Subcutaneous preadipocyte (primary cell): ENCODE data around the gene NAGS. TPM values are rescaled to one million over a fixed set of nuclear protein-coding genes. Genes with fewer than 3 reads are reported as not detected.

Source experiments
- small RNA-seq: library from RNA; depleted of rRNA; stranded (forward); fragments of <200 nt; gene quantifications from one replicate; pipeline ENCODE3, GENCODE V24; 2012
- total RNA-seq: library from RNA; depleted of rRNA; stranded (reverse); fragments of >200 nt; gene quantifications from 2 replicates; pipeline ENCODE4 v1.2.3, GENCODE V29; 2012

NAGS gene, protein sequence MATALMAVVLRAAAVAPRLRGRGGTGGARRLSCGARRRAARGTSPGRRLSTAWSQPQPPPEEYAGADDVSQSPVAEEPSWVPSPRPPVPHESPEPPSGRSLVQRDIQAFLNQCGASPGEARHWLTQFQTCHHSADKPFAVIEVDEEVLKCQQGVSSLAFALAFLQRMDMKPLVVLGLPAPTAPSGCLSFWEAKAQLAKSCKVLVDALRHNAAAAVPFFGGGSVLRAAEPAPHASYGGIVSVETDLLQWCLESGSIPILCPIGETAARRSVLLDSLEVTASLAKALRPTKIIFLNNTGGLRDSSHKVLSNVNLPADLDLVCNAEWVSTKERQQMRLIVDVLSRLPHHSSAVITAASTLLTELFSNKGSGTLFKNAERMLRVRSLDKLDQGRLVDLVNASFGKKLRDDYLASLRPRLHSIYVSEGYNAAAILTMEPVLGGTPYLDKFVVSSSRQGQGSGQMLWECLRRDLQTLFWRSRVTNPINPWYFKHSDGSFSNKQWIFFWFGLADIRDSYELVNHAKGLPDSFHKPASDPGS
- total RNA-seq, result 20.2 and 41.4 TPM in 2 replicates

DNA sequence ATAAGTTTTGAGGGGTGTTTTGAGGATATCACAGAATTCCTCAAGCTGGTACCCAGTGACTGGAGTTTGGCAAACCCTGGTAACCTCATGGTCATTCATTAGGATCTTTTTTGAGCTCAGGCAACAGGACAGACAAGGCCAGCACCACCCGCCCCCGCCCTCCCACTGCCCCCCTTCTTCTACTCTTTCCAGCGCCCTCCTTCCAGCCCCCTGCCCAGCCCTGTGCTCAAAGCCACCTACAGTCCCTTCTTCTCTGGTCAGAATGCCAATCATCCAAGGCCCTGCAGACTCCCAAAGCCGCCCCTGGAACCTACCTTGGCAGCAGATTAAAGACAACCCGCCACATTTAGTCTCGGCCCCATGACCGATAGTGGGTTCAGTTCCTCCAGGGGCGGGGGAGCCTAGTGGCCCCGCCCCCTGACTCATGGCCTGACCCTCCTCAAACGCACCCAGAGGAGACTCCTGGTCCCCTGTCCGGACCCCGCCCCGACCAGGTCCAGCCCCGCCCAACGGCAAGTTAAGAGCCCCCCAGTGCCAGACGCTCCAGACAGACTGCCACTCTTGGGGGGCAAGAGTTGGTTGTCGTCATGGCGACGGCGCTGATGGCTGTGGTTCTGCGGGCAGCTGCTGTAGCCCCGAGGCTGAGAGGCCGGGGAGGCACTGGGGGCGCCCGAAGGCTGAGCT lies at the start of gene NAGS:
NAGS (plus strand) TSS at position 546 of the 684 bp plus-strand sequence; CDS start at position 588, 42 bp downstream.

GRCh38 chr17:44014437-44015172 lies 10.2 kb downstream of the NAGS start, which contains the start of gene TMEM101:
Gene TMEM101, minus strand, starts transcription at chr17:44014963. Its CDS starts 11 bp downstream, at chr17:44014952.

Small RNA genes lying within 50 kb of the gene (small RNA-seq; reads per million reads assigned to genes)
- not detected for gene RF00012

Other genes starting within 250 kb of the NAGS start
- not detected in 2 replicates for gene SOST, start 245.8 kb upstream of the NAGS start, total RNA-seq
- gene DUSP3, start 225.6 kb upstream of the NAGS start, total RNA-seq, result 43.4 and 55.1 TPM in 2 replicates
- gene CFAP97D1, start 224.2 kb upstream of the NAGS start, total RNA-seq, result under 0.01 TPM in 2 replicates
- gene MPP3, start 171.5 kb upstream of the NAGS start, total RNA-seq, result 12.9 and 17.0 TPM in 2 replicates
- not detected in 2 replicates for gene CD300LG, start 157.4 kb upstream of the NAGS start, total RNA-seq
- 0.78 and 1.1 TPM in 2 replicates for gene MPP2, start 97.1 kb upstream of the NAGS start, total RNA-seq
- gene PPY, start 62.1 kb upstream of the NAGS start, total RNA-seq, result not detected in 2 replicates
- 0.37 TPM in 1 of 2 replicates, not detected in the other for gene PYY, start 50.7 kb upstream of the NAGS start, total RNA-seq
- gene TMEM101, start 10.3 kb downstream of the NAGS start, total RNA-seq, result 39.1 and 58.8 TPM in 2 replicates
- gene LSM12, start 62.0 kb downstream of the NAGS start, total RNA-seq, result 84.9 and 93.8 TPM in 2 replicates
- 39.9 and 42.6 TPM in 2 replicates for gene G6PC3, start 66.1 kb downstream of the NAGS start, total RNA-seq
- 47.4 and 53.4 TPM in 2 replicates for gene HDAC5, start 119.0 kb downstream of the NAGS start, total RNA-seq
- gene HROB, start 137.3 kb downstream of the NAGS start, total RNA-seq, result 5.5 and 8.4 TPM in 2 replicates
- gene ASB16, start 166.1 kb downstream of the NAGS start, total RNA-seq, result under 0.01 TPM in 1 of 2 replicates, not detected in the other
- 18.6 and 19.1 TPM in 2 replicates for gene TMUB2, start 182.3 kb downstream of the NAGS start, total RNA-seq
- 22.0 and 39.5 TPM in 2 replicates for gene ATXN7L3, start 195.3 kb downstream of the NAGS start, total RNA-seq
- gene UBTF, start 215.1 kb downstream of the NAGS start, total RNA-seq, result 47.0 and 59.2 TPM in 2 replicates